Ovary (tissue), 10 donors: ENCODE results near the gene TACC2. TPM values are rescaled to one million over a fixed set of nuclear protein-coding genes. Genes with fewer than 3 reads are reported as not detected.

Source experiments
- DNase-seq, 5 donors: peaks; one replicate each; pipeline ENCODE4 v3.0.0-alpha.2; 2019 to 2020
- H3K27ac ChIP-seq, 2 donors: fragments of 200-600 bp; one replicate each; pipeline versions ENCODE4 v1.5.1 to v1.8.0; 2019 to 2022
- H3K27me3 ChIP-seq: fragments of 200-600 bp; one replicate; pipeline ENCODE4 v1.8.0; 2022
- H3K36me3 ChIP-seq: fragments of 200-600 bp; sonication (generic); one replicate; pipeline ENCODE4 v1.5.1; 2019
- H3K4me1 ChIP-seq: one replicate; pipeline ENCODE4 v1.8.1; 2013; ENCODE audit warnings: mild to moderate bottlenecking, moderate library complexity; ENCODE audit not compliant: insufficient read depth
- H3K4me3 ChIP-seq: fragments of 200-600 bp; sonication (generic); one replicate; pipeline ENCODE4 v1.5.1; 2017
- H3K9me3 ChIP-seq, 2 donors: fragments of 200-600 bp in 1 of 2; sonication (generic) in 1 of 2; one replicate each; pipeline versions ENCODE4 v1.5.1 to v1.8.1; 2013 to 2019; ENCODE audit warnings: mild to moderate bottlenecking in 1 of 2, moderate library complexity in 1 of 2
- EP300 ChIP-seq: sonication (generic); formaldehyde crosslinking; IDR thresholded peaks from one replicate; pipeline ENCODE4 v1.6.1; 2017; ENCODE audit warnings: antibody characterized with exemption
- POLR2A ChIP-seq: fragments of 450-650 bp; IDR thresholded peaks from one replicate; pipeline ENCODE4 v1.6.1; 2017; ENCODE audit warnings: antibody characterized with exemption, mild to moderate bottlenecking, moderate library complexity
- WGBS, 3 donors: extraction: QIAGEN DNeasy Blood & Tissue Kit in 1 of 3; methylation state at CpG; one replicate each; pipeline versions ENCODE4 v1.1.5 to v1.1.7; 2013 to 2017; 5-methylcytosine and 5-hydroxymethylcytosine counted together
- intact Hi-C, 4 donors: fragments of 100-400 bp; cut with DNase I; formaldehyde crosslinking; loops; one replicate each; pipeline versions ENCODE4 v1.11.0 to v1.15.1; 2022 to 2023
- long read RNA-seq, 3 donors: library from polyadenylated mRNA in 2 of 3; unstranded in 2 of 3; transcript quantifications; one replicate each; pipeline ENCODE4 v2.0.0 and lab custom pipeline, GENCODE V29; 2021 to 2026
- polyA plus RNA-seq, 2 donors: library from polyadenylated mRNA; stranded (reverse); fragments of 200-250 nt in 1 of 2; fragments of 350-450 nt in 1 of 2; fragmentation: Illumina TruSeq in 1 of 2; extraction: RNeasy Lipid Tissue Mini Kit (QIAGEN cat#74804) in 1 of 2; gene quantifications; one replicate each; pipeline ENCODE4 v1.2.3, GENCODE V29; 2013 to 2014
- total RNA-seq, 7 donors: library from RNA; depleted of rRNA in 2 of 7; stranded (reverse); fragments of >200 nt in 2 of 7; fragmentation: NEBNext Ultra II Directional in 3 of 7; extraction: Animal tissue kit (Norgen Biotek cat#: 25700) in 3 of 7; gene quantifications; one replicate each; pipeline versions ENCODE4 v1.1.0 to v1.2.4, GENCODE V29; 2016 to 2023
- TF ChIP-seq, protein P1 (sequence below), 3 donors: fragments of 450-650 bp in 2 of 3; fragments of 200-600 bp in 1 of 3; IDR thresholded peaks; one replicate each; pipeline versions ENCODE4 v1.5.1 to v1.8.0; 2016 to 2022; ENCODE audit warnings: antibody characterized with exemption in 3 of 3, mild to moderate bottlenecking in 1 of 3
- donor health status: DM: no; HTN: no; CAD: no; lungs with moderate emphysema.
- donor health status: DM: no; HTN: no; CAD: no.
- donor health status: Bipolar disorder and iron deficiency.
- donor health status: DM: yes; HTN: yes; CAD: no.
- donor health status: DM: no; HTN: no; CAD: no.
- donor health status: DM: yes; HTN: yes; CAD: no.

Gene TACC2
- total RNA-seq (10 to 100 TPM in 5 of 7 donors, 1 to 10 TPM in 2; 7.2 to 66.4 (median 14.2) TPM), polyA plus RNA-seq (10 to 100 TPM in 1 of 2 donors, 1 to 10 TPM in 1; 6.1 to 28.3 TPM)
- long read RNA-seq, donor 1, partial matches to known transcripts = 4 of 10 reads
- long read RNA-seq, donor 1, other reads (novel, unspliced or antisense) = 3 of 10 reads
- long read RNA-seq, donor 2, partial matches to known transcripts = 0 of 2 reads
- long read RNA-seq, donor 2, other reads (novel, unspliced or antisense) = 0 of 2 reads
- long read RNA-seq, donor 3, partial matches to known transcripts = 0 of 4 reads
- long read RNA-seq, donor 3, other reads (novel, unspliced or antisense) = 2 of 4 reads

- intact Hi-C loops = no loop called here
- H3K36me3 ChIP-seq = no peaks in the 10 kb centered on the region
- H3K27ac ChIP-seq = no peak within 1 kb of the TSS
- no peaks in the 10 kb centered on the region for H3K27me3 ChIP-seq
- TF ChIP-seq POLR2A (no peak), EP300 (no peak)
- TF ChIP-seq, protein P1, sequence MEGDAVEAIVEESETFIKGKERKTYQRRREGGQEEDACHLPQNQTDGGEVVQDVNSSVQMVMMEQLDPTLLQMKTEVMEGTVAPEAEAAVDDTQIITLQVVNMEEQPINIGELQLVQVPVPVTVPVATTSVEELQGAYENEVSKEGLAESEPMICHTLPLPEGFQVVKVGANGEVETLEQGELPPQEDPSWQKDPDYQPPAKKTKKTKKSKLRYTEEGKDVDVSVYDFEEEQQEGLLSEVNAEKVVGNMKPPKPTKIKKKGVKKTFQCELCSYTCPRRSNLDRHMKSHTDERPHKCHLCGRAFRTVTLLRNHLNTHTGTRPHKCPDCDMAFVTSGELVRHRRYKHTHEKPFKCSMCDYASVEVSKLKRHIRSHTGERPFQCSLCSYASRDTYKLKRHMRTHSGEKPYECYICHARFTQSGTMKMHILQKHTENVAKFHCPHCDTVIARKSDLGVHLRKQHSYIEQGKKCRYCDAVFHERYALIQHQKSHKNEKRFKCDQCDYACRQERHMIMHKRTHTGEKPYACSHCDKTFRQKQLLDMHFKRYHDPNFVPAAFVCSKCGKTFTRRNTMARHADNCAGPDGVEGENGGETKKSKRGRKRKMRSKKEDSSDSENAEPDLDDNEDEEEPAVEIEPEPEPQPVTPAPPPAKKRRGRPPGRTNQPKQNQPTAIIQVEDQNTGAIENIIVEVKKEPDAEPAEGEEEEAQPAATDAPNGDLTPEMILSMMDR (IDR thresholded peaks at IDR 0.05) = no peak
- 77 to 88% (median 84%) methylated on average over 15 of the region's 15 CpGs for WGBS, 3 donors
- H3K4me1 ChIP-seq = no peaks in the 10 kb centered on the region
- no peaks in the 10 kb centered on the region for H3K9me3 ChIP-seq
- no peak for DNase-seq
- no peak within 1 kb of the TSS for H3K4me3 ChIP-seq
Measured at GRCh38 chr10:121988361-121989324, at the start of gene TACC2. Gene TACC2, plus strand, starts transcription at chr10:121989163. Its CDS starts 32,819 bp downstream, at chr10:122021982.

DNA sequence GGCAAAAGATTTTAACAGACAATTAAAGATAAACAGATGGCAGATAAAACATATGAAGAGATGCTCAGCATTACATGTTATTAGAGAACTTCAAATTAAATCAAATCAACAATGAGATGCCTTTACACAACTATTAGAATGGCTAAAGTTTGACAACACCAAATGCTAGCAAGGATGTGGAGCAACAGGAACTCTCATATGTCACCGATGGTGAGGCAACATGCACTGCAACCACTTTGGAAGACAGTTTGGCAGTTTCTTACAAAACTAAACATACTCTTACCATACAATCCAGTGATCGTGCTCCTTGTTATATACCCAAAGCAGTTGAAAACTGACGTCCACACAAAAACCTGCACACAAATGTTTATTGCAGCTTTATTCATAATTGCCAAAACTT is 47.4 kb upstream of the TACC2 start:
- no peak for DNase-seq
- Histone ChIP-seq H3K27me3 (peaks cover 4% of the 10 kb centered on the region), H3K4me1 (no peaks in the 10 kb centered on the region), H3K27ac (no peak overlapping the region), H3K9me3 (no peaks in the 10 kb centered on the region), H3K4me3 (no peak overlapping the region), H3K36me3 (no peaks in the 10 kb centered on the region)
- TF ChIP-seq EP300 = no peak
- TF ChIP-seq, protein P1 (IDR thresholded peaks at IDR 0.05) = no peak
- TF ChIP-seq POLR2A = no peak
- WGBS, 3 donors = 76 to 97% (median 91%) methylated on average over 3 of the region's 3 CpGs
- intact Hi-C loops = no loop called here

DNA sequence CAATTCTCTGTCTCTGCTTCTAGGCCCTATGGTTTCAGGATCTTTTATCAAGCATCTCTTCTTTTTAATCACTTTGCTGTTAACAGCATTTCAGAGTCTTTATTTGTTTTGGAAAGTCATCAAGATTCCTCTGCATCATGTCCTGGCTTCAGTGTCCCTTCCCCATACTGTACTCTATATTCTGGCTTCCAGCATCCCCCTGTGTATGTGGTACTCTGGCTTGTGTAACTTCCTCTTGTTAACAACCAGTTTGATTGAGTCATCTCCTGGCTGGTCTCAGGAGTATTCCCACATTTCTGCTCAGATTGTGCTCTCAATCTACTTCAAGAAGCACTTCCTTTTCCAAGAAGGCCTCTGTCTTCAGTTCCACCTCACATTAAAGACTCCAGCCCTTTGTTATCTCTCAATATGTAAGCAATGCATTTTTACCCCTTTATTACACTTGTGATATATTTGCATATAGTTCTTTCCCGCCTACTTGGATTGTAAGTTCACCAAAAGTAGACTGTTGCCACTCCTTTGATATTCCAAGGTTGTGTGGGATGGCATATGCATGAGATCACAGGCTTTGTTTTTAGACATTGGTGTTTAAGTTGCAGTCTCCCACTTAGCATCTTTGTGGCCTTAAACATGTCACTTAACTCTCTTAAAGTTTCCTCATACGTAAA is 46.1 kb upstream of the TACC2 start:
- H3K27ac ChIP-seq = no peak overlapping the region
- no peak for TF ChIP-seq POLR2A
- TF ChIP-seq, protein P1 (IDR thresholded peaks at IDR 0.05) = no peak
- TF ChIP-seq EP300 = no peak
- DNase-seq = no peak
- H3K4me1 ChIP-seq = no peaks in the 10 kb centered on the region
- intact Hi-C loops = no loop called here
- peaks cover 3% of the 10 kb centered on the region for H3K27me3 ChIP-seq
- WGBS, 3 donors = 64 to 90% (median 84%) methylated on average over 2 of the region's 2 CpGs
- H3K36me3 ChIP-seq = no peaks in the 10 kb centered on the region
- H3K9me3 ChIP-seq = no peaks in the 10 kb centered on the region
- H3K4me3 ChIP-seq = no peak overlapping the region
